GM13977 (cell line): Measurements from ENCODE around the gene IL12A.

Experiments used
- DNase-seq: peaks from one replicate; pipeline ENCODE4 v3.0.0; 2012; ENCODE audit warnings: low spot score
- in situ Hi-C: fragments of 300-500 bp; cut with MboI; formaldehyde crosslinking; loops from one replicate; pipeline ENCODE4 v1.12.0; 2022; ENCODE audit warnings: low sequenced_read_pairs, low pct_unique_long_range_greater_than_20kb, mixed read lengths, inconsistent platforms; ENCODE audit not compliant: unreplicated experiment
- TF ChIP-seq, protein P1 (sequence below): IDR thresholded peaks from 2 replicates; pipeline ENCODE4 v1.5.1; 2012; ENCODE audit warnings: mild to moderate bottlenecking, control low read depth; ENCODE audit not compliant: insufficient read depth; ENCODE audit errors: extremely low read depth, missing control alignments

The IL12A gene

GRCh38 chr3:160008961-160009360 is 20.3 kb downstream of the IL12A start:
- in situ Hi-C loops = no loop called here
- TF ChIP-seq, protein P1, sequence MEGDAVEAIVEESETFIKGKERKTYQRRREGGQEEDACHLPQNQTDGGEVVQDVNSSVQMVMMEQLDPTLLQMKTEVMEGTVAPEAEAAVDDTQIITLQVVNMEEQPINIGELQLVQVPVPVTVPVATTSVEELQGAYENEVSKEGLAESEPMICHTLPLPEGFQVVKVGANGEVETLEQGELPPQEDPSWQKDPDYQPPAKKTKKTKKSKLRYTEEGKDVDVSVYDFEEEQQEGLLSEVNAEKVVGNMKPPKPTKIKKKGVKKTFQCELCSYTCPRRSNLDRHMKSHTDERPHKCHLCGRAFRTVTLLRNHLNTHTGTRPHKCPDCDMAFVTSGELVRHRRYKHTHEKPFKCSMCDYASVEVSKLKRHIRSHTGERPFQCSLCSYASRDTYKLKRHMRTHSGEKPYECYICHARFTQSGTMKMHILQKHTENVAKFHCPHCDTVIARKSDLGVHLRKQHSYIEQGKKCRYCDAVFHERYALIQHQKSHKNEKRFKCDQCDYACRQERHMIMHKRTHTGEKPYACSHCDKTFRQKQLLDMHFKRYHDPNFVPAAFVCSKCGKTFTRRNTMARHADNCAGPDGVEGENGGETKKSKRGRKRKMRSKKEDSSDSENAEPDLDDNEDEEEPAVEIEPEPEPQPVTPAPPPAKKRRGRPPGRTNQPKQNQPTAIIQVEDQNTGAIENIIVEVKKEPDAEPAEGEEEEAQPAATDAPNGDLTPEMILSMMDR = no peak
- no peak for DNase-seq

DNA sequence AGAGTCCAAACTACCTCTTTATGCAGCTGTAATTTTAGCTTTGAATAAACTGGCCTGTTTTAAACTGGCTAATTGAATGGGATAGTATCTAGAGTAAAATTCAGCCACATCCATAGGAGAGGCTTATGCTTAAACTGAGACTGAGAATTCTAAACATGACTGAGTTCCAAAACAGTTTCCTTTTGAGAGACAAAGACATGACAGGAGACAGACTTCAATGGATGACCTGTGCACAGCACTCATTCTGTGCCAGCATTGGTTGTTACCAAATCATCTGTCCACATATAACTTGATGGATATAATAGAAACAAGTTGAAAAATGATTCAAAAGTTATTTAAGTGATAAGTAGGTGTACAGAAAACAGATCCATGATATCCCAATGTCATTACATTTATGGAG is 20.9 kb downstream of the IL12A start:
- in situ Hi-C loops = no loop called here
- TF ChIP-seq, protein P1 = no peak
- no peak for DNase-seq

DNA sequence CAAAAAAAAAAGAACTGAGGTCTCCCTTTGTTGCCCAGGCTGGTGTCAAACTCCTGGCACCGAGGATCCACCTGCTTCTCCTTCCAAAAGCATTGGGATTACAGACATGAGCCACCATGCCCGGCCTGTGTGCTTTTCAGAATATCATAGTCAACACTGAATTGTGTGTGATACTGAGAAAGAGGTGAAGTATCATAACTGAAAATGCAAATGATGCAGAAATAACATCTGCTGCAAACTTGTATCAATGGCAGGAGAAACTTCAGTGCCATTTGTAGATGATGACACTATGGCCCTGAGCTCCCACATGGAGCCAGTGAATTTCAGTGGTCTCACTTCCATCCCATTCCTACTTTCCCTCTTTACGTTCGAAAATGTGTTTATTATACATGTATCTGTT is 21.9 kb downstream of the IL12A start:
- in situ Hi-C loops = no loop called here
- TF ChIP-seq, protein P1 = no peak
- peak; percentile 62 for DNase-seq

- in situ Hi-C loops = no loop called here
- DNase-seq = peak; percentile 60
- TF ChIP-seq, protein P1 = no peak
These were observed 23.5 kb downstream of the IL12A start for GRCh38 chr3:160012108-160012507.

DNA sequence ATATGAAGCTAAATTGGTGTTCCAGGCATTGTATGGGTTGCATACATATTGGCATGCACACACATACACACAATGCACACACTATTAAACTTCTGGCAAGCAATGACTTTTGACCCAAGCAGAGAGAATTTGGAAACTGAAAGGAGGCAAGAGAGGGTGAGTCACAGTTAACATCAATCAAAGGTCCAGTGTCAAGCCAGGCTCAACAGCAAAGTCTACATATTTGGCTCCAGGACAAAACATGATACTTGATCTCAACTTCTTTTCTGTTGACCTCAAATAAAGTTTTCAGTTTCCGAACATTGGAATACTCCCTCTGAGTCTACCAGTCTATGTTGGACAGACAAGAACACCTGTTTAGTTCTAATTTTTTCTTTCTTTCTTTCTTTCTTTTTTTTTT is 28.3 kb downstream of the IL12A start:
- in situ Hi-C loops = no loop called here
- no peak for DNase-seq
- TF ChIP-seq, protein P1 = no peak

DNA sequence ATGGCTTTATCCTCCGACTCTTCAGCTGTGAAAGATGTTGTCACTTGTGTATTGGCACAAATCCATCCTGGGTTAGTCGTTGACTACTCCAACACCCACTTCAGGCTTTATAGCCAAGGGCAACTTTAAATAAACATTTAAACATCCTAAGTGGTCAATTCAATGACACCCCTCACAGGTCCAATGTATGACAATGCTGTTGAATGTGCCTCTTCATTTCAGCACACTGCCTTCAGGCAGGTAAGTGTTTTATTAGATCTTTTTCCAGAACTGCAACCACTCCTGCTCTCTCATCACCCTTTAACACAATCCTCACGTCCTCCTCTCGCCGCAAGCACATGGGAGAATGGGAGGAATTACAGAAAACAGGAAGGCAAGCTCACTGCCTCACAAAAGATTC is 30.3 kb downstream of the IL12A start:
- no peak for DNase-seq

More for the DNA sequence above, 30.3 kb downstream of the IL12A start:
- TF ChIP-seq, protein P1 = no peak
- in situ Hi-C loops = no loop called here
